Spinal cord (tissue), 10 donors: ENCODE measurements around the gene TMEFF2. TPM values are rescaled to one million over a fixed set of nuclear protein-coding genes. Genes with fewer than 3 reads are reported as not detected.

ENCODE experiments used
- DNase-seq, 6 donors: peaks; one replicate each; pipeline versions ENCODE4 v3.0.0 to v3.0.0-alpha.2; 2013 to 2015; ENCODE audit warnings: low spot score in 6 of 6, low read depth in 4 of 6
- H3K27ac ChIP-seq: one replicate; pipeline ENCODE4 v1.5.1; 2013; ENCODE audit warnings: low read depth, low read length, control low read depth
- H3K27me3 ChIP-seq: one replicate; pipeline ENCODE4 v1.6.1; 2013; ENCODE audit warnings: low read length; ENCODE audit not compliant: control insufficient read depth, insufficient read depth
- H3K36me3 ChIP-seq: one replicate; pipeline ENCODE4 v1.6.1; 2013; ENCODE audit warnings: low read length; ENCODE audit not compliant: control insufficient read depth, insufficient read depth
- H3K4me1 ChIP-seq: one replicate; pipeline ENCODE4 v1.6.1; 2013; ENCODE audit warnings: low read length; ENCODE audit not compliant: control insufficient read depth, insufficient read depth
- H3K4me3 ChIP-seq: one replicate; pipeline ENCODE4 v1.5.1; 2013; ENCODE audit warnings: low read depth, low read length, control low read depth
- H3K9me3 ChIP-seq: one replicate; pipeline ENCODE4 v1.6.1; 2013; ENCODE audit warnings: low read length; ENCODE audit not compliant: control insufficient read depth, insufficient read depth
- WGBS: methylation state at CpG from one replicate; pipeline ENCODE4 v1.1.5; 2013; ENCODE audit warnings: missing lambda C conversion rate; ENCODE audit not compliant: insufficient coverage; 5-methylcytosine and 5-hydroxymethylcytosine counted together
- polyA plus RNA-seq, 2 donors: library from polyadenylated mRNA; unstranded; fragments of 120-200 nt; gene quantifications; one replicate each; pipeline ENCODE4 v1.2.1, GENCODE V29; 2013; ENCODE audit not compliant: insufficient read length in 2 of 2
- total RNA-seq, 2 donors: library from RNA; depleted of rRNA in 1 of 2; stranded (reverse); fragments of 120-200 nt in 1 of 2; fragments of >200 nt in 1 of 2; gene quantifications; one replicate each; pipeline versions ENCODE4 v1.2.3 to v1.2.4, GENCODE V29; 2013 to 2014
- donor health status: healthy.

Gene TMEFF2
- total and polyA plus RNA-seq, 4 donors: 14.0 to 85.6 (median 61.1) TPM

- Histone ChIP-seq H3K9me3 (no peaks in the 10 kb centered on the region), H3K27ac (no peak overlapping the region), H3K27me3 (no peaks in the 10 kb centered on the region), H3K4me1 (no peaks in the 10 kb centered on the region), H3K4me3 (no peak overlapping the region), H3K36me3 (no peaks in the 10 kb centered on the region)
- DNase-seq: no peak
- 0% methylated on average over 1 of the region's 2 CpGs for WGBS
These were observed 240.3 kb downstream of the TMEFF2 start for GRCh38 chr2:191954451-191954850.

GRCh38 chr2:191952515-191953270, 242.0 kb downstream of the TMEFF2 start:
- no peaks in the 10 kb centered on the region for H3K36me3 ChIP-seq
- no peaks in the 10 kb centered on the region for H3K4me1 ChIP-seq
- H3K4me3 ChIP-seq: no peak overlapping the region
- no peaks in the 10 kb centered on the region for H3K9me3 ChIP-seq
- H3K27me3 ChIP-seq: no peaks in the 10 kb centered on the region
- 76% methylated on average over 2 of the region's 8 CpGs for WGBS
- DNase-seq: no peak
- no peak overlapping the region for H3K27ac ChIP-seq

- H3K27me3 ChIP-seq: no peaks in the 10 kb centered on the region
- no CpG with 5 or more reads among the region's 1 CpG for WGBS
These were observed 242.9 kb downstream of the TMEFF2 start for GRCh38 chr2:191951832-191952231.

GRCh38 chr2:191951376-191951775, 243.4 kb downstream of the TMEFF2 start:
- Histone ChIP-seq H3K36me3 (no peaks in the 10 kb centered on the region), H3K27me3 (no peaks in the 10 kb centered on the region)

More at GRCh38 chr2:191951832-191952231, 242.9 kb downstream of the TMEFF2 start:
- Histone ChIP-seq H3K36me3 (no peaks in the 10 kb centered on the region), H3K4me3 (no peak overlapping the region), H3K9me3 (no peaks in the 10 kb centered on the region), H3K4me1 (no peaks in the 10 kb centered on the region), H3K27ac (no peak overlapping the region)
- peak in 1 of 6 donors; percentile 36 for DNase-seq

GRCh38 chr2:191950132-191950874, 244.4 kb downstream of the TMEFF2 start:
- H3K27ac ChIP-seq: no peak overlapping the region
- no peaks in the 10 kb centered on the region for H3K4me1 ChIP-seq

More at GRCh38 chr2:191951376-191951775, 243.4 kb downstream of the TMEFF2 start:
- Histone ChIP-seq H3K27ac (no peak overlapping the region), H3K4me3 (no peak overlapping the region), H3K4me1 (no peaks in the 10 kb centered on the region), H3K9me3 (no peaks in the 10 kb centered on the region)
- WGBS: 90% methylated on average over 1 of the region's 1 CpG
- no peak for DNase-seq

GRCh38 chr2:191947235-191947634, 247.5 kb downstream of the TMEFF2 start:
- Histone ChIP-seq H3K4me1 (peaks cover 6% of the 10 kb centered on the region), H3K27me3 (no peaks in the 10 kb centered on the region), H3K9me3 (no peaks in the 10 kb centered on the region), H3K27ac (no peak overlapping the region), H3K4me3 (no peak overlapping the region), H3K36me3 (no peaks in the 10 kb centered on the region)
- WGBS: 100% methylated on average over 4 of the region's 6 CpGs
- DNase-seq: no peak

More at GRCh38 chr2:191950132-191950874, 244.4 kb downstream of the TMEFF2 start:
- no peak overlapping the region for H3K4me3 ChIP-seq
- WGBS: 20% methylated on average over 1 of the region's 3 CpGs
- no peaks in the 10 kb centered on the region for H3K27me3 ChIP-seq
- H3K9me3 ChIP-seq: no peaks in the 10 kb centered on the region
- no peak for DNase-seq
- H3K36me3 ChIP-seq: no peaks in the 10 kb centered on the region

- Histone ChIP-seq H3K27me3 (no peaks in the 10 kb centered on the region), H3K36me3 (no peaks in the 10 kb centered on the region), H3K9me3 (no peaks in the 10 kb centered on the region), H3K4me1 (peaks cover 6% of the 10 kb centered on the region), H3K27ac (no peak overlapping the region), H3K4me3 (no peak overlapping the region)
- WGBS: 17% methylated on average over 1 of the region's 2 CpGs
- DNase-seq: peak in 1 of 6 donors; percentile 56
These were observed 248.1 kb downstream of the TMEFF2 start for GRCh38 chr2:191946471-191947182.

GRCh38 chr2:191945623-191946022, 249.1 kb downstream of the TMEFF2 start:
- DNase-seq: no peak
- Histone ChIP-seq H3K9me3 (no peaks in the 10 kb centered on the region), H3K27ac (no peak overlapping the region), H3K27me3 (no peaks in the 10 kb centered on the region), H3K36me3 (no peaks in the 10 kb centered on the region), H3K4me1 (peaks cover 6% of the 10 kb centered on the region), H3K4me3 (no peak overlapping the region)
- WGBS: no CpG with 5 or more reads among the region's 1 CpG

- H3K9me3 ChIP-seq: no peaks in the 10 kb centered on the region
- H3K27me3 ChIP-seq: no peaks in the 10 kb centered on the region
- no peaks in the 10 kb centered on the region for H3K36me3 ChIP-seq
- H3K27ac ChIP-seq: no peak overlapping the region
- H3K4me1 ChIP-seq: peaks cover 6% of the 10 kb centered on the region
- no CpG with 5 or more reads among the region's 2 CpGs for WGBS
- H3K4me3 ChIP-seq: no peak overlapping the region
- DNase-seq: no peak
These were observed 252.0 kb downstream of the TMEFF2 start for GRCh38 chr2:191942739-191943103.
